Activated naive CD8-positive, alpha-beta T cell (primary cell): ENCODE results near the gene SLC38A10.

ENCODE experiments used
- H3K27ac Mint-ChIP-seq: one replicate; pipeline ENCODE4 v1.8.0; 2021; ENCODE audit warnings: mixed read lengths
- H3K27me3 Mint-ChIP-seq: one replicate; pipeline ENCODE4 v1.8.0; 2021; ENCODE audit warnings: mixed read lengths
- H3K36me3 Mint-ChIP-seq: one replicate; pipeline ENCODE4 v1.8.0; 2021; ENCODE audit warnings: mixed read lengths
- H3K4me1 Mint-ChIP-seq: one replicate; pipeline ENCODE4 v1.8.0; 2021; ENCODE audit warnings: low read depth, mixed read lengths
- H3K4me3 Mint-ChIP-seq: one replicate; pipeline ENCODE4 v1.8.0; 2021; ENCODE audit warnings: mild to moderate bottlenecking, mixed read lengths
- H3K9me3 Mint-ChIP-seq: one replicate; pipeline ENCODE4 v1.8.0; 2021; ENCODE audit warnings: low read depth, mixed read lengths

The SLC38A10 gene

GRCh38 chr17:81295031-81295675 is at the start of gene SLC38A10:
SLC38A10 (minus strand) TSS chr17:81295307; CDS start chr17:81294921, 386 bp downstream.
- peak within 1 kb of the TSS; percentile 95 for H3K4me3 Mint-ChIP-seq
- H3K36me3 Mint-ChIP-seq, result no peaks in the 10 kb centered on the region
- no peaks in the 10 kb centered on the region for H3K27me3 Mint-ChIP-seq
- H3K9me3 Mint-ChIP-seq, result no peaks in the 10 kb centered on the region
- H3K4me1 Mint-ChIP-seq, result peaks cover 33% of the 10 kb centered on the region
- peak within 1 kb of the TSS; percentile 92 for H3K27ac Mint-ChIP-seq

- peaks cover 20% of the 10 kb centered on the region for H3K4me1 Mint-ChIP-seq
- no peaks in the 10 kb centered on the region for H3K36me3 Mint-ChIP-seq
- H3K9me3 Mint-ChIP-seq, result no peaks in the 10 kb centered on the region
- no peak overlapping the region for H3K4me3 Mint-ChIP-seq
- H3K27ac Mint-ChIP-seq, result peak overlapping the region; percentile 28
- peaks cover 16% of the 10 kb centered on the region for H3K27me3 Mint-ChIP-seq
These were observed 47.4 kb upstream of the SLC38A10 start for GRCh38 chr17:81342269-81343070.

- no peak overlapping the region for H3K4me3 Mint-ChIP-seq
- peaks cover 16% of the 10 kb centered on the region for H3K27me3 Mint-ChIP-seq
- H3K27ac Mint-ChIP-seq, result no peak overlapping the region
- no peaks in the 10 kb centered on the region for H3K36me3 Mint-ChIP-seq
- H3K9me3 Mint-ChIP-seq, result no peaks in the 10 kb centered on the region
- peaks cover 20% of the 10 kb centered on the region for H3K4me1 Mint-ChIP-seq
These were observed 46.6 kb upstream of the SLC38A10 start for GRCh38 chr17:81341516-81342268.

- Mint-ChIP-seq H3K27me3 (peaks cover 16% of the 10 kb centered on the region), H3K9me3 (no peaks in the 10 kb centered on the region), H3K4me1 (peaks cover 20% of the 10 kb centered on the region), H3K27ac (no peak overlapping the region), H3K36me3 (no peaks in the 10 kb centered on the region), H3K4me3 (no peak overlapping the region)
These were observed 45.8 kb upstream of the SLC38A10 start for GRCh38 chr17:81340607-81341515.

- Mint-ChIP-seq H3K4me3 (no peak overlapping the region), H3K27ac (no peak overlapping the region), H3K9me3 (no peaks in the 10 kb centered on the region), H3K36me3 (no peaks in the 10 kb centered on the region), H3K27me3 (peaks cover 16% of the 10 kb centered on the region), H3K4me1 (peaks cover 17% of the 10 kb centered on the region)
These were observed 44.6 kb upstream of the SLC38A10 start for GRCh38 chr17:81339534-81340296.

- H3K27ac Mint-ChIP-seq, result no peak overlapping the region
- H3K36me3 Mint-ChIP-seq, result no peaks in the 10 kb centered on the region
- no peak overlapping the region for H3K4me3 Mint-ChIP-seq
- peaks cover 11% of the 10 kb centered on the region for H3K27me3 Mint-ChIP-seq
- no peaks in the 10 kb centered on the region for H3K9me3 Mint-ChIP-seq
- H3K4me1 Mint-ChIP-seq, result peaks cover 11% of the 10 kb centered on the region
These were observed 44.1 kb upstream of the SLC38A10 start for GRCh38 chr17:81339191-81339533.

GRCh38 chr17:81338274-81339190 is 43.4 kb upstream of the SLC38A10 start:
- H3K4me3 Mint-ChIP-seq, result no peak overlapping the region
- H3K27me3 Mint-ChIP-seq, result peaks cover 11% of the 10 kb centered on the region
- H3K36me3 Mint-ChIP-seq, result no peaks in the 10 kb centered on the region
- no peaks in the 10 kb centered on the region for H3K9me3 Mint-ChIP-seq
- no peak overlapping the region for H3K27ac Mint-ChIP-seq
- H3K4me1 Mint-ChIP-seq, result peaks cover 7% of the 10 kb centered on the region

GRCh38 chr17:81337476-81337879 is 42.4 kb upstream of the SLC38A10 start:
- Mint-ChIP-seq H3K27me3 (peaks cover 14% of the 10 kb centered on the region), H3K4me3 (no peak overlapping the region), H3K4me1 (peaks cover 4% of the 10 kb centered on the region), H3K36me3 (no peaks in the 10 kb centered on the region), H3K9me3 (no peaks in the 10 kb centered on the region), H3K27ac (no peak overlapping the region)

GRCh38 chr17:81336930-81337325 is 41.8 kb upstream of the SLC38A10 start:
- H3K9me3 Mint-ChIP-seq, result no peaks in the 10 kb centered on the region
- H3K4me3 Mint-ChIP-seq, result no peak overlapping the region
- H3K4me1 Mint-ChIP-seq, result no peaks in the 10 kb centered on the region
- no peaks in the 10 kb centered on the region for H3K36me3 Mint-ChIP-seq
- H3K27me3 Mint-ChIP-seq, result peaks cover 9% of the 10 kb centered on the region
- H3K27ac Mint-ChIP-seq, result no peak overlapping the region

GRCh38 chr17:81336296-81336929 is 41.3 kb upstream of the SLC38A10 start:
- Mint-ChIP-seq H3K4me3 (no peak overlapping the region), H3K27me3 (peaks cover 9% of the 10 kb centered on the region), H3K27ac (no peak overlapping the region), H3K9me3 (no peaks in the 10 kb centered on the region), H3K36me3 (no peaks in the 10 kb centered on the region), H3K4me1 (no peaks in the 10 kb centered on the region)

GRCh38 chr17:81335773-81336157 is 40.7 kb upstream of the SLC38A10 start:
- Mint-ChIP-seq H3K27ac (no peak overlapping the region), H3K36me3 (no peaks in the 10 kb centered on the region)

GRCh38 chr17:81334987-81335772 is 40.1 kb upstream of the SLC38A10 start:
- H3K27me3 Mint-ChIP-seq, result peaks cover 9% of the 10 kb centered on the region
- H3K27ac Mint-ChIP-seq, result no peak overlapping the region
- no peaks in the 10 kb centered on the region for H3K4me1 Mint-ChIP-seq
- no peaks in the 10 kb centered on the region for H3K36me3 Mint-ChIP-seq
- H3K4me3 Mint-ChIP-seq, result no peak overlapping the region
- no peaks in the 10 kb centered on the region for H3K9me3 Mint-ChIP-seq

More at GRCh38 chr17:81335773-81336157, 40.7 kb upstream of the SLC38A10 start:
- Mint-ChIP-seq H3K27me3 (peaks cover 9% of the 10 kb centered on the region), H3K9me3 (no peaks in the 10 kb centered on the region), H3K4me3 (no peak overlapping the region), H3K4me1 (no peaks in the 10 kb centered on the region)
